ENCODE results near the gene EMX2.

GRCh38 chr10:117553142-117553814, 10.7 kb downstream of the EMX2 start:
- TF ChIP-seq KAT7 (CRISPR knock-in tag; IDR thresholded peaks at IDR 0.05; ENCODE audit: borderline replicate concordance) (no peak), PCBP1 (IDR thresholded peaks at IDR 0.05; ENCODE audit: borderline replicate concordance, low read depth, low read length) (no peak), PAXIP1 (CRISPR knock-in tag; conservative IDR thresholded peaks at IDR 0.05) (no peak), POLR2A (IDR thresholded peaks at IDR 0.05; ENCODE audit: insufficient read depth in 1 of 2, low read depth in 2 of 2, low read length in 2 of 2) (no peak), CTCF (CRISPR knock-in tag; IDR thresholded peaks at IDR 0.05) (no peak), IRX3 (CRISPR knock-in tag; IDR thresholded peaks at IDR 0.05; ENCODE audit: borderline replicate concordance, low read depth) (no peak), TBP (CRISPR knock-in tag; IDR thresholded peaks at IDR 0.05) (no peak), SP1 (IDR thresholded peaks at IDR 0.05) (no peak), SP1 (CRISPR knock-in tag; IDR thresholded peaks at IDR 0.05) (no peak), ZNF282 (IDR thresholded peaks at IDR 0.05; ENCODE audit: partially characterized antibody) (no peak), PBX2 (CRISPR knock-in tag; IDR thresholded peaks at IDR 0.05) (no peak), SNRNP70 (IDR thresholded peaks at IDR 0.05; ENCODE audit: low read depth, low read length) (no peak)
